ENCODE measurements around the gene PGBD2. TPM values are rescaled to one million over a fixed set of nuclear protein-coding genes. Genes with fewer than 3 reads are reported as not detected.

The PGBD2 gene
- 8.0 and 8.2 TPM in 2 replicates for total RNA-seq

GRCh38 chr1:248906009-248906752 is at the start of gene PGBD2:
PGBD2 (plus strand) TSS chr1:248906235; CDS start chr1:248913863, 7,628 bp downstream.

DNA sequence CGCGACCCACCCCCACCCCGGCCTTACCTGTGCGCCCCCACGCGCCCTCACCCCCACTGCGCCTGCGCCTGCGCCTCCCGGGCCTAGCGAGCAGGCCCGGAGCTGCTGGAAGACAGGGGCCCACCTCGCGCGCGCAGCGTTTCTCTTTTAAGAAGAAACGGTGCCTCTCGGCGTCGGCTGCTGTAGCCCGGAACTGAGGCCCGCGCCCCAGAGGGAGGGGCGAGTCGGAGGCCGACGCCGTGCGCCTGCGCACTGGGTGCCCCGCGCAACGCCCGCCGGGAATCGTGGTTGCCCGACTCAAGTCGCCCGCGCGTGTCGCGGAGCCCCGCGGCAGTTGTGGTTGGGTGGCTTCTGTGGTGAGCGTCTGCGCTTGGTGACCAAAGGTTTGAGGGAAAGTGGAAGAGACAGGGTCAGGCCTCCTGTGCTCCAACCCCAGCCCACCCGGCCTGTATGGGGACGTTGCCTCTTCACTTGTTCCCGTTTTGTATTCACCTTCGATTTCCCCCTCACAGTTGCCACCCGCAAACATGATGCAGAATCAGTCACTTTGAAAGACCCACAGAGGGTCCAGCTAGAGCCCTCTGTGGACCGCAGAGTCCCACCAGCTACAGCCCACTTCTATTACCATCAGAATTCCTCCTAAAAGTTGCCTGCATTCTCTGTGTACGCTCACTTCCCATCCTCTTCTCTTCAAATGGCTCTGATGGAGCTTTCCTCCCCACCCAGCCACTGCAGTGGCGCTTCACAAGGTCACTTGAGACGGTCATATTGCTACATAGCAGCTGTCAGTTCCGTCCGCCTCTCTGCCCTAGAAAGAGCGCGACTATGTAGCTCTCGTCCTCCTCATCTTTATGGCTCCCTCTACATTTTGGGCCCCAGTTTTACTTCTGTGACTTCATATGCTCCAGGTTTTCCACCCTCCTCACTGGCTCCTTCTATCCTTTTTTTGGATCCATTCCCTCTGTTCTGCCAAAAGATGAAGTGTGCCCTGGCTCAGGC is 46.8 kb upstream of the PGBD2 start, which contains the start of gene ZNF692:
Gene ZNF692 (minus strand): TSS at position 195 of the 999 bp plus-strand sequence. CDS start 776 bp downstream, outside the sequence.

Small RNA genes lying within 50 kb of the gene (small RNA-seq; reads per million reads assigned to genes)
- not detected for gene RNU6-1205P

Other genes with a start within 250 kb of the PGBD2 start
- gene OR14I1, start 203.5 kb upstream of the PGBD2 start, total RNA-seq: 0.76 TPM in 1 of 2 replicates, not detected in the other
- gene LYPD8, start 150.5 kb upstream of the PGBD2 start, total RNA-seq: 0.22 TPM in 1 of 2 replicates, not detected in the other
- gene SH3BP5L, start 80.3 kb upstream of the PGBD2 start, total RNA-seq: 34.5 and 63.4 TPM in 2 replicates
- gene ZNF672, start 68.0 kb upstream of the PGBD2 start, total RNA-seq: 41.2 and 48.3 TPM in 2 replicates
- 18.5 and 20.6 TPM in 2 replicates for gene ZNF692, start 47.1 kb upstream of the PGBD2 start, total RNA-seq